C4-2B (cell line): ENCODE measurements around the gene SH3RF3.
"Not testable (repeated sequence)": the region's sequence is repeated elsewhere in the genome, so short reads cannot be mapped to it uniquely, and the experiment has no call there.

Experiments used
- H3K27ac ChIP-seq: fragments of 450-650 bp; 2 replicates; pipeline ENCODE4 v1.5.1; 2017
- ZFX ChIP-seq: fragments of 450-650 bp; IDR thresholded peaks from 2 replicates; pipeline ENCODE4 v1.6.1; 2017
- TF ChIP-seq, protein P1 (sequence below): fragments of 450-650 bp; conservative IDR thresholded peaks from 2 replicates; pipeline ENCODE4 v1.5.1; 2017; ENCODE audit warnings: mild to moderate bottlenecking

The SH3RF3 gene

GRCh38 chr2:109533823-109534222 is 404.8 kb downstream of the SH3RF3 start:
- no peak for TF ChIP-seq ZFX
- TF ChIP-seq, protein P1, sequence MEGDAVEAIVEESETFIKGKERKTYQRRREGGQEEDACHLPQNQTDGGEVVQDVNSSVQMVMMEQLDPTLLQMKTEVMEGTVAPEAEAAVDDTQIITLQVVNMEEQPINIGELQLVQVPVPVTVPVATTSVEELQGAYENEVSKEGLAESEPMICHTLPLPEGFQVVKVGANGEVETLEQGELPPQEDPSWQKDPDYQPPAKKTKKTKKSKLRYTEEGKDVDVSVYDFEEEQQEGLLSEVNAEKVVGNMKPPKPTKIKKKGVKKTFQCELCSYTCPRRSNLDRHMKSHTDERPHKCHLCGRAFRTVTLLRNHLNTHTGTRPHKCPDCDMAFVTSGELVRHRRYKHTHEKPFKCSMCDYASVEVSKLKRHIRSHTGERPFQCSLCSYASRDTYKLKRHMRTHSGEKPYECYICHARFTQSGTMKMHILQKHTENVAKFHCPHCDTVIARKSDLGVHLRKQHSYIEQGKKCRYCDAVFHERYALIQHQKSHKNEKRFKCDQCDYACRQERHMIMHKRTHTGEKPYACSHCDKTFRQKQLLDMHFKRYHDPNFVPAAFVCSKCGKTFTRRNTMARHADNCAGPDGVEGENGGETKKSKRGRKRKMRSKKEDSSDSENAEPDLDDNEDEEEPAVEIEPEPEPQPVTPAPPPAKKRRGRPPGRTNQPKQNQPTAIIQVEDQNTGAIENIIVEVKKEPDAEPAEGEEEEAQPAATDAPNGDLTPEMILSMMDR, result no peak
- H3K27ac ChIP-seq, result no peak overlapping the region

- TF ChIP-seq, protein P1, result no peak
- TF ChIP-seq ZFX, result no peak
Observed at GRCh38 chr2:109535217-109535946, 406.4 kb downstream of the SH3RF3 start.

DNA sequence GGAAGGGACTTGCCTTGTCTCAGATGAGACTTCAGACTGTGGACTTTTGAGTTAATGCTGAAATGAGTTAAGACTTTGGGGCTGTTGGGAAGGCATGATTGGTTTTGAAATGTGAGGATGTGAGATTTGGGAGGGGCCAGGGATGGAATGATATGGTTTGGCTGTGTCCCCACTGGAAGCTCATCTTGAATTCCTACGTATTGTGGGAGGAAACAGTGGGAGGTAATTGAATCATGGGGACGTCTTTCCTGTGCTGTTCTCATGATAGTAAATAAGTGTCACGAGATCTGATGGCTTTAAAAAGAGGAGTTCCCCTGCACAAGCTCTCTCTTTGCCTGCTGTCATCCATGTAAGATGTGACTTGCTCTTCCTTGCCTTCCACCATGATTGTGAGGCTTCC is 407.6 kb downstream of the SH3RF3 start:
- H3K27ac ChIP-seq, result not testable (repeated sequence)

More at GRCh38 chr2:109535217-109535946, 406.4 kb downstream of the SH3RF3 start:
- H3K27ac ChIP-seq, result no peak overlapping the region

DNA sequence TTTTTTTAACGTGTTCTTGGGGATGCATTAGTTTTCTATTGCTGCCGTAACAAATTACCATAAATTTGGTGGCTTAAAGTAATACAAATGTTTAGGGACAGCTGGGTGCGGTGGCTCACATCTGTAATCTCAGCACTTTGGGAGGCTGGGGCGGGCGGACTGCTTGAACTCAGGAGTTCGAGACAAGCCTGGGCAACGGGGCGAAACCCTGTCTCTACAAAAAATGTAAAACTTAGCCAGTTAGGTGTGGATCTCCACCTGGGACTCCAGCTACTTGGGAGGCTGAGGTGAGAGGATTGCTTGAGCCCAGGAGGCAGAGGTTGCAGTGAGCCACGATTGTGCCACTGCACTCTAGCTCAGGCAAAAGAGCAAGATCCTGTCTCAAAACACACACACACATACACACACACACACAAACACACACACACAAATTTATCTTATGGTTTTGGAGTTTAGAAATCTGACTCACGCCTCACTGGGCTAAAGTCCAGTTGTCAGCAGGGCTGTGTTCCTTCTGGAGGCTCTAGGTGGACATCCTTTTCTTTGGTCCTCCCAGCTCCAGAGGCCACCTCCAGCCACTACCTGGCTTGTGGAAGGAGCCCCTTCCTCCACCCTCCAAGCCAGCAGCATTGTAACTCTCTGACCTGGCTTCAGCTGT is 408.7 kb downstream of the SH3RF3 start:
- TF ChIP-seq ZFX, result no peak
- TF ChIP-seq, protein P1, result no peak
- H3K27ac ChIP-seq, result no peak overlapping the region

DNA sequence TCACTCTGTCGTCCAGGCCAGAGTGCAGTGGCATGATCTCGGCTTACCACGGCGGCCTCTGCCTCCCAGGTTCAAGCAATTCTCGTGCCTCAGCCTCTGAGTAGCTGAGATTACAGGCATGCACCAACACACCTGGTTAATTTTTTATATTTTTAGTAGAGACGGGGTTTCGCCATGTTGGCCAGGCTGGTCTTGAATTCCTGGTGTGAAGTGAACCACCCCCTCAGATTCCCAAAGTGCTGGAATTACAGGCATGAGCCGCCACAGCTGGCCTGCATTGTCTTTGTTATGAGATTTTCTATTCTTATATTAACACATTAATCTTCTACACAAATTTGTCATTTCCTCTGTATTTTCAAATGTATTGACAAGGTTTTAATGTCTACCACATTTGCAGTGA is 409.5 kb downstream of the SH3RF3 start:
- TF ChIP-seq, protein P1, result no peak
- TF ChIP-seq ZFX, result no peak

GRCh38 chr2:109542384-109542783 is 413.4 kb downstream of the SH3RF3 start:
- no peak overlapping the region for H3K27ac ChIP-seq
- TF ChIP-seq, protein P1, result no peak
- no peak for TF ChIP-seq ZFX

More for the DNA sequence above, 409.5 kb downstream of the SH3RF3 start:
- H3K27ac ChIP-seq, result no peak overlapping the region

GRCh38 chr2:109545828-109546713 is 417.1 kb downstream of the SH3RF3 start:
- no peak overlapping the region for H3K27ac ChIP-seq
- no peak for TF ChIP-seq ZFX
- TF ChIP-seq, protein P1, result peak; percentile 98
